Measurements from ENCODE around the gene IFT43. TPM values are rescaled to one million over a fixed set of nuclear protein-coding genes. Genes with fewer than 3 reads are reported as not detected.

The IFT43 gene
- total RNA-seq = 10 to 100 TPM in 1 of 2 donors, 1 to 10 TPM in 1; 7.9 to 11.5 TPM

DNA sequence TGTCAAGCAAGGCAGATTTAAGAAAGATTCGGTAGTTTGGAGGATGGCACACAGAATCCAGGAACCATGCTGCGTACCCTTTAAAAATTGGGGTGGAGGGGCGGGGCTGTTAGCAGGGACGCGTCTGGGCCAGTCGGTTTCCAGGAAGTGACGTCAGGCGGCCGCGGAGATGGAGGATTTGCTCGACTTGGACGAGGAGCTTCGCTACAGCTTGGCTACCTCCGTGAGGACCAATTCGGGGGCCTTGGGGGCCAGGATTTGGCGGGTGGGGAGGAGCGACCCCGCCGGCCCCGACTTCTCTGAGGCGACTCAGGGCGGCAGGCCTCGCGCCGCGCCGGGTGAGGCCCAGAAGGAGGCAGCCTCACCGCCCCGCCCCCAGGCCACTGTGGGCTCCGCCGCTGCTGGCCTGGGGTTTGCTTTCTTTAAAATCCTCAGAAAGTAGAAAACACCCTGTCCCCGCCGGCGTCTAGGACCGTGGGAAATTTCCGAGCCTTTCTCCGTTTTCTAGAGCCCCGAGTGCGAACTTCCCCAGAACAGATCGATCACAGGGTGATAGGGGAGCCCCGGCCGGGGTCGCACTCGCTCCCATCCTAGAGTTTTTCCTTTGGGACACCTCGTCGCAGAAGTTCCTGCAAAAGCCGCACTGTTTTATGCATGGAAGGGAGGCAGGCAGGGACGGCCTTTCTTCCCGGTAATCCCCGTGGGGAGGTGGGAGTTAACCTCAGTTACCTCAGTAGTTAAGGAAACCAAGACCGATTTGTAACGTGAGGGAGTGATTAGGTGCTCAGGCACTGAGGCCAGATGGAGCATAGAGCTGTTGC is at the start of gene IFT43:
TSS of gene IFT43 (plus strand) at position 146 of the 821 bp plus-strand sequence. CDS start at position 170, 24 bp downstream.
- H3K27ac Mint-ChIP-seq = peak within 1 kb of the TSS; percentile 63 to 84
- H3K4me1 Mint-ChIP-seq (ENCODE audit: low read depth in 2 of 2) = peaks cover 19 to 32% of the 10 kb centered on the region in 2 donors
- ATAC-seq (peak; percentile 75 to 83), DNase-seq (ENCODE audit: low spot score) (peak; percentile 91)
- no peaks in the 10 kb centered on the region for H3K9me3 Mint-ChIP-seq
- H3K4me3 Mint-ChIP-seq = peak within 1 kb of the TSS; percentile 91
- no peaks in the 10 kb centered on the region for H3K36me3 Mint-ChIP-seq
- H3K27me3 Mint-ChIP-seq = no peaks in the 10 kb centered on the region

- Mint-ChIP-seq H3K4me3 (no peak overlapping the region), H3K27ac (no peak overlapping the region), H3K27me3 (no peaks in the 10 kb centered on the region), H3K9me3 (no peaks in the 10 kb centered on the region), H3K36me3 (no peaks in the 10 kb centered on the region), H3K4me1 (ENCODE audit: low read depth in 2 of 2) (no peaks in the 10 kb centered on the region)
- no peak for DNase-seq (ENCODE audit: low spot score)
- ATAC-seq = no peak
Measured at GRCh38 chr14:75939200-75939599, 46.4 kb upstream of the IFT43 start.

DNA sequence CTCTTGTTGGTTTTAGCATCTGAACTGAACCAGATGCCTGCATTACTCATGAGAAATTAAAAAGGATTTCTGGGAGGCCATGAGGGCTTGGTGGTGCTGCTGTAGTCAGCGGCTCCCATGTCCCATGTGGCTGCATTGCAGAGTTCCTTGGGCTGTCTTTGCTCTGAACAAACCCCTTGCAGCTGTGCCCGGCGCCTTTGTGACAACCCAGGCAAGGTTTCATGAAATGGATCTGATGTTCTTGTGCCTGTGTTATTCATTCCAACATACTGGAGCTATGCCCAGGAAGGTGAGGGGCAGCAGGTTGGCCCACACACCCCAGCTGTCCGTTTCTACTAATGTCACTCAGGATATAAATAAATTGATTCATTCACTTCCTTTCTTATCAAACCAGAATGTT is 44.5 kb upstream of the IFT43 start:
- no peaks in the 10 kb centered on the region for H3K27me3 Mint-ChIP-seq
- no peak overlapping the region for H3K4me3 Mint-ChIP-seq
- no peak overlapping the region for H3K27ac Mint-ChIP-seq
- no peaks in the 10 kb centered on the region for H3K9me3 Mint-ChIP-seq
- no peak for ATAC-seq
- H3K4me1 Mint-ChIP-seq (ENCODE audit: low read depth in 2 of 2) = no peaks in the 10 kb centered on the region
- DNase-seq (ENCODE audit: low spot score) = no peak
- no peaks in the 10 kb centered on the region for H3K36me3 Mint-ChIP-seq

DNA sequence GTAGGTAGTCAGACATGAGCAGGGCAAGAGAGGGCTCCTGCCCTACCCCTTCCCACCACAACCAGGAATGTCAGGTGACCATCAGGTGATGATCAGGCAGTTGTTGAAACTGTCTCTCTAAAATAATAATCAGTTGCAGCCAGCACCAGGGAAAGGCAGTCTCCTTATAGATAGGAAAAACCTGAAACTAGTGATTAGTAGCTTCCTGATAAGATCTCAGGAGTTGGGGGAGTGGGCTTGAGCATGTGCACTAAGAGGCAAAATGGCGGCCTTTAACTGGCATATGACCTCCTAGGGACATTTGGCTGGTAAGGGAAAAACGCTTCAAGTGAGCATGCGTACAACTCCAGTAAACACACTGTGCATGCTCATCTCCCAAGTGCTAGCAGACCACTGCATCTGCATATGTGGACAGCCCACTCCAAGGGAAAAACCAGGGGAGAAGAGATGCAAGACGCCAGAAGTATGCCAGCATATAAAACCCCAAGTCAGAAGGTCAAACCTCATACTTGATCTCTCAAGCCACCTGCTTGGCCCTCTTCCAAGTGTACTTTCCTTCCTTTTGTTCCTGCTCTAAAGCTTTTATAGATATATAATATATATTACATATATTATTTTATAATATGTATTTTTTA is 40.8 kb upstream of the IFT43 start:
- no peaks in the 10 kb centered on the region for H3K36me3 Mint-ChIP-seq
- H3K27me3 Mint-ChIP-seq = no peaks in the 10 kb centered on the region
- H3K4me1 Mint-ChIP-seq (ENCODE audit: low read depth in 2 of 2) = no peaks in the 10 kb centered on the region
- H3K27ac Mint-ChIP-seq = no peak overlapping the region
- no peak overlapping the region for H3K4me3 Mint-ChIP-seq
- no peaks in the 10 kb centered on the region for H3K9me3 Mint-ChIP-seq
- ATAC-seq (no peak), DNase-seq (ENCODE audit: low spot score) (no peak)

DNA sequence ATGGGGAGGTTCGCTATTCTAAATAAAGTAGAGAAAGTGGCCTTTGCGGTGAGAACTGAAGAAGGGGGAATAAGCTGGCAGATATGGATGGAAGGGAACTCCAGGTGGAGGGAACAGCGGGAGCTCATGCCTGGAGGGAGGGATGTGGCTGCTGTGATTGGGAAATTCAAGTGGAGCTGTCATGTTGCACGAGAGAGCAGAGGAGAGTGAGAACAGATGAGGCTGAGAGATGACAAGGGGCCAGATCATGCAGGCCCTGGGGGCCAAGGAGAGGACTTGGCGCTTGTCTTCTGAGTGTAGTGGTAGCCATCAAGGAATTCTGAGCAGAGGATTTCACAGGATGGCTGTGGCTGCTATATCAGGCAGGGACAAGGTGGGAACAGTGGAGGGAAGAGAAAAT is 38.8 kb upstream of the IFT43 start:
- H3K27ac Mint-ChIP-seq = no peak overlapping the region
- ATAC-seq = no peak
- H3K27me3 Mint-ChIP-seq = no peaks in the 10 kb centered on the region
- no peaks in the 10 kb centered on the region for H3K4me1 Mint-ChIP-seq (ENCODE audit: low read depth in 2 of 2)
- DNase-seq (ENCODE audit: low spot score) = no peak
- H3K36me3 Mint-ChIP-seq = peaks cover 2% of the 10 kb centered on the region
- H3K4me3 Mint-ChIP-seq = no peak overlapping the region
- no peaks in the 10 kb centered on the region for H3K9me3 Mint-ChIP-seq

GRCh38 chr14:75952489-75952888 is 33.1 kb upstream of the IFT43 start:
- H3K27ac Mint-ChIP-seq = no peak overlapping the region
- no peaks in the 10 kb centered on the region for H3K9me3 Mint-ChIP-seq
- no peaks in the 10 kb centered on the region for H3K27me3 Mint-ChIP-seq
- peaks cover 8% of the 10 kb centered on the region for H3K36me3 Mint-ChIP-seq
- H3K4me3 Mint-ChIP-seq = no peak overlapping the region
- no peaks in the 10 kb centered on the region for H3K4me1 Mint-ChIP-seq (ENCODE audit: low read depth in 2 of 2)
- no peak for DNase-seq (ENCODE audit: low spot score)
- no peak for ATAC-seq

DNA sequence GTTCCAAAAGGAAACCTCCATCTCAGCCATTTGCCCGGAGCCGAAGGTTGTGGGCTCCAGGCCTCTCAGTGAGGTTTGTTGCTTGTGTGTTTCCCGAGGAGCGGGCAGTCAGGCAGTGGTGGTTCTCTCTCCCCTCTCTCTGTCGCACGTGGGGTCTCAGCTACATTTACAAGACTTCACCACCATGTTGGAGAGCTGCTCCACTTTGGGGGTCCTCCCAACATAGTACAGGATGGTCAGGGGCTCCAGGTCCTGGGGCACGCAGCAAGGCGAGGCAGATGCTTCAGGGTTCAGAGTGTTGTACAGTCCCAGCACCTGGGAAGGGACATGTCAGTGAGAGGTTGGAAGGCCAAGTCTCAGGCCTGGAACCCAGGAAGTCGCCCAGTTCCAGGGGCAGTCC is 26.5 kb upstream of the IFT43 start:
- Mint-ChIP-seq H3K9me3 (no peaks in the 10 kb centered on the region), H3K4me1 (ENCODE audit: low read depth in 2 of 2) (no peaks in the 10 kb centered on the region), H3K27ac (no peak overlapping the region), H3K4me3 (no peak overlapping the region), H3K36me3 (no peaks in the 10 kb centered on the region), H3K27me3 (no peaks in the 10 kb centered on the region)
- ATAC-seq = peak in 1 of 2 donors; percentile 43
- DNase-seq (ENCODE audit: low spot score) = no peak

DNA sequence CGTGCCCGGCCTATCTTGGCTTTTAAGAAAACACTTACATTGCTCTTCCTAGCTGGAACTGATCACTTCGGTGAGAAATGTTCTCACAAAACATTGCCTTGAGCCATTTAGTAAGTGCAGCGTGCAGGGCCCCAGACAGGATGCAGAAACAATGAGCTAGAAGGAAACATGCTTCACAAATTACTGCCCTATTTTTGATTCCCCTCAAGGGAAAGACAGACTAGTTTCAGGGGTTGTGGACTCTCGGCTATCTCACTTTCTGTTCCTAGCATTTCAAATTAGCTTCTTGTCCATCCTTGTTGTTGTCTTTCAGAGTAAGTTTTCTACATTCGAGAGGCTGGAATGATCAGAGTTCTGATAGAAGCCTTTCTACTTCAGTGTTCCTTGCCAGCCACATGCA is 25.3 kb upstream of the IFT43 start:
- Mint-ChIP-seq H3K36me3 (no peaks in the 10 kb centered on the region), H3K27me3 (no peaks in the 10 kb centered on the region), H3K4me3 (no peak overlapping the region), H3K4me1 (ENCODE audit: low read depth in 2 of 2) (no peaks in the 10 kb centered on the region), H3K27ac (no peak overlapping the region), H3K9me3 (no peaks in the 10 kb centered on the region)
- ATAC-seq (no peak), DNase-seq (ENCODE audit: low spot score) (no peak)

GRCh38 chr14:75961662-75962061 is 23.9 kb upstream of the IFT43 start:
- peaks cover 8% of the 10 kb centered on the region for H3K36me3 Mint-ChIP-seq
- no peak for ATAC-seq
- H3K27ac Mint-ChIP-seq = no peak overlapping the region
- H3K9me3 Mint-ChIP-seq = no peaks in the 10 kb centered on the region
- no peaks in the 10 kb centered on the region for H3K27me3 Mint-ChIP-seq
- no peak overlapping the region for H3K4me3 Mint-ChIP-seq
- H3K4me1 Mint-ChIP-seq (ENCODE audit: low read depth in 2 of 2) = no peaks in the 10 kb centered on the region
- no peak for DNase-seq (ENCODE audit: low spot score)

DNA sequence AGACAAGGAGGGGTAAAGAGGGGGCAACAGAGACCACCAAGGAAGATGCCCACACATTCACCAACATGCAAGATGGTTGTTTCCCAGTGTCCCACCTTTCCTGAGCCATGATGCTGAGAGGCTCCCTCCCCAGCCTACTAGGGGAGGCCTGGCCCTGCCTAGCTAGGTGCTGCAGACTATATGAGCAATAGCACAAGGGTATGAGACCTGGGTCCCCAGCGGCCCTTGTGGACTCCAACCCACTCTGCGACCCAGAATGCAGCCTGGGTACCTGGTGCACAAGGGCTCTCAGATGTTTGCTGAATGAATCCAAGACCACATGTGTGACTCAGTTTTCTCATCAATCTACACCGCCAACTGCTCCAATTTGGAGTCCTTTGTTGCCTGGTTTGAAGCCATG is 17.7 kb upstream of the IFT43 start:
- DNase-seq (ENCODE audit: low spot score) = no peak

GRCh38 chr14:75968456-75968855 is 17.1 kb upstream of the IFT43 start:
- H3K27me3 Mint-ChIP-seq = no peaks in the 10 kb centered on the region
- peaks cover 8% of the 10 kb centered on the region for H3K36me3 Mint-ChIP-seq
- no peaks in the 10 kb centered on the region for H3K4me1 Mint-ChIP-seq (ENCODE audit: low read depth in 2 of 2)
- no peak overlapping the region for H3K27ac Mint-ChIP-seq
- DNase-seq (ENCODE audit: low spot score) (no peak), ATAC-seq (no peak)
- no peaks in the 10 kb centered on the region for H3K9me3 Mint-ChIP-seq
- no peak overlapping the region for H3K4me3 Mint-ChIP-seq

More for the DNA sequence above, 17.7 kb upstream of the IFT43 start:
- no peaks in the 10 kb centered on the region for H3K9me3 Mint-ChIP-seq
- H3K4me3 Mint-ChIP-seq = no peak overlapping the region
- peak in 1 of 2 donors; percentile 18 for ATAC-seq
- H3K4me1 Mint-ChIP-seq (ENCODE audit: low read depth in 2 of 2) = no peaks in the 10 kb centered on the region
- H3K27me3 Mint-ChIP-seq = no peaks in the 10 kb centered on the region
- no peak overlapping the region for H3K27ac Mint-ChIP-seq
- peaks cover 8% of the 10 kb centered on the region for H3K36me3 Mint-ChIP-seq

- no peak for DNase-seq (ENCODE audit: low spot score)
- Mint-ChIP-seq H3K27me3 (no peaks in the 10 kb centered on the region), H3K9me3 (no peaks in the 10 kb centered on the region), H3K4me1 (ENCODE audit: low read depth in 2 of 2) (no peaks in the 10 kb centered on the region), H3K27ac (no peak overlapping the region), H3K36me3 (peaks cover 8% of the 10 kb centered on the region), H3K4me3 (no peak overlapping the region)
- no peak for ATAC-seq
Measured at GRCh38 chr14:75969126-75969525, 16.4 kb upstream of the IFT43 start.

DNA sequence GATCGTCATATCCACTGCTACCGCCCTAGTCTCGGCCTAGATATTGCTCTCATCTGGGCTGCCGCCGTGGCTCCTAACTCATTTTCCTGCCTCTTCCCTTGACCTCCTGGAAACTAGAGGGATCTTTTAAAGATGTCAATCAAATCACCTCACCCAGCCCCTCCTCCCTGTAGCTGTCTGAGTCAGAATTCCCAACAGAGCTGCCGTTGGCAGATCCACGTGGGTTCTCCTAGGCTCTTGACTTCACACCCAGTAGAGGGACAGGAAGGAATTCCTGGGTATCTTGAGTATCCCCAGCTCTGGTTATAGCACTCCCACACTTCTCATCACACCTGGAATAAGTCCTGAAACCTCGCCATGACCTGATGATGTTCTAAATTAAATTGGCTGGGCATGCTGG is 15.7 kb upstream of the IFT43 start:
- Mint-ChIP-seq H3K9me3 (no peaks in the 10 kb centered on the region), H3K27ac (no peak overlapping the region), H3K4me1 (ENCODE audit: low read depth in 2 of 2) (no peaks in the 10 kb centered on the region), H3K27me3 (no peaks in the 10 kb centered on the region), H3K4me3 (no peak overlapping the region), H3K36me3 (peaks cover 8% of the 10 kb centered on the region)
- no peak for ATAC-seq
- no peak for DNase-seq (ENCODE audit: low spot score)

DNA sequence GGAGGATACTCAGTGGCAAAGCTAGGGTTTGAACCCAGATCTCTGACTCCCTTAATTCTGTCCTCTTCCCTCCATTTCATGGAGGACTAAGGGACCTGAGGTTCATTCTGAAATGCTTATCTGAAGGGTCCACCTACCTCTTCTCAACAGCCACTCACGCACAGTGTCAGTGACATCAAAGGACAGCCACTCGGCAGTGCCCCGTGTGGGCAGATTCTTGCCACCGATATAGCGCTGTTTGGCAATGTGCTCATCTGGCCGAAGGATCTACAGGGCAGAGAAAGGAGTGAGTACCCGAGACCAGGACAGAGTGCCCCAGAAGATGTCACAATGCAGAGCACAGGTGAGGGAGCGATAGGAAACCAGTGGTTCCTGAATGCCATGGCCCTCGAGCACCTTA is 14.6 kb upstream of the IFT43 start:
- H3K36me3 Mint-ChIP-seq = peaks cover 4% of the 10 kb centered on the region
- H3K4me3 Mint-ChIP-seq = no peak overlapping the region
- no peaks in the 10 kb centered on the region for H3K9me3 Mint-ChIP-seq
- no peak for ATAC-seq
- no peaks in the 10 kb centered on the region for H3K27me3 Mint-ChIP-seq
- no peaks in the 10 kb centered on the region for H3K4me1 Mint-ChIP-seq (ENCODE audit: low read depth in 2 of 2)
- H3K27ac Mint-ChIP-seq = no peak overlapping the region
- DNase-seq (ENCODE audit: low spot score) = no peak
